ENCODE results near the gene LOXL3.

Gene LOXL3

DNA sequence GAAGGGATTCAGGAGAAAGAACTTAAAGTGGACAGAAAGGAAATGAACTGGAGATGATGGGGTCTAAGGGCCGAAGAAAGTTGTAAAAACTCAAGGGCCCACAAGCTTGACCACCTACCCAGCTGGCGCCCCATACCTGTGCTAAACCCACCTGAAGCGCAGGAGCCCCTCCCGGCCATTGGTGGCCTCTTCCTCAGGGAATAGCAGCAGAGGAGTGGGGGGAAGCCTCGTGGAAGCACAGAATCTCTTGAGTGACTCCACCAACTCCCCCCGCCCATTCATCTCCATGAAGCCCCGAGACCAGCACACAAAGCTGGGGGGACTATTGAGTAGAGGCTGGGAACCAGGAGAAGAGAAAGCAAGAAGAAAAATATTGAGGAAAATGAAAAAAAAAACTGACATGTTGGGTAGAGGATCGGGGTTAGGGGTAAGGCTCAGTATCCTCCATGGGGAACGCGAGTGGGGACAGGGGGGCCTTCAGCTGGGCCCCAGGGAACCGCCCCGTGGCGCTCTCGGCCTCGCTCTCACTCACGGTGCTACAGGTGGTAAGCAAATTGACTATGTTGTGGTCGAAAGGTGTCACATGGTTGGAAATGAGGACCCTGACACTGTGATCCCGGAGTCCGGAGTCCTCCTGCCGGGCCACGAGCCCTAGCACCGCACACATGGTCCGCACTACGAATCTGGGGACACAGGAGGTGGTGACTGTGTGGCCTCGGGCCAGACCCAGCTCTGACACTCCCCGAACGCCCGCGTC, 25.0 kb downstream of the LOXL3 start:
- no peak for DNase-seq

DNA sequence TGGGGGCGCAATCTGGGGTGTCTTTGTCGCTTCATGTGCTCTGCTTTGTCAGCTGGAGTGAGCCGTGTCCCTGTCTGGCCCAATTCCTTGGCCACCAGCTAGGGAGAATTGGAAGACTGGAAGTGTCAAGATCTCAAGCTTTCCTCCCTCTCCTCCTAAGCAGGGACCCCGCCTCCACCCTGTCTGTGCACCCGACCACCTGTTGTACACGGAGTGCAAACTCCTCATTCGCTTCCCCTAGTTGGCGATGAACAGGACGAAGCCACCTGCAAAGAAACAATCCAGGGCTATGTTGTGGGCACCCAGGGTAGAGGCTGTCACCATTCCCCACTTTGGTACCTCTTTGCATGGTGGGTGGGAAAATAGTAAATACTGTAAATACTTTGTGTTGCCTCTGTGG, 26.0 kb downstream of the LOXL3 start:
- no peak for DNase-seq

DNA sequence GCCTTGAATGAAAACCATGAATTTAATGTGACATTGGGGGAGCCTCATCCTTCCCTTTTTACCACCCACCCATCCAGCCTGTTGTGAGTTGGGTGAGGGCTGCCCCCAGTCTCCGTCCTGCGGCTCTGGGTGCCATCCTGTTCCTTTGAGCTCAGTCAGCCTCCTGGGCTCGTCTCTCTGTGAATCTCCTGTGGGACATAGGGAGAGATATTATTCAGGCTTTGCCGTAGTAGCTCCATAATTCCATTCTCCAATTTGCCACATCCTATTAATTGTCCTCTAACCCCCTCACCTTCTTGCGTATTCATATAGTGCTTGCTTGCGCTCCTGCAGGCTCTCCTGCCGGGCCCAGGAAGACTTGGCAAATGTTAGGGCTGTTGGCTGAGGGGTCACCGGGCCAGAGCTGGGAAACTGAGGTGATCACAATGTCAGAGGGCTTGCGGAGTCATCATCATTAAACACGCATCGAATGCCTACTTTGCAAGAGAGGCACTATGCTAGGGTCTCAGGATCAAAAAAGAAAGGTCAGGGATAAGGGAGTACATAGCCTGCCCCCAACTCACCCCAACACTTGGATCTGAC, 27.0 kb downstream of the LOXL3 start:
- no peak for DNase-seq

DNA sequence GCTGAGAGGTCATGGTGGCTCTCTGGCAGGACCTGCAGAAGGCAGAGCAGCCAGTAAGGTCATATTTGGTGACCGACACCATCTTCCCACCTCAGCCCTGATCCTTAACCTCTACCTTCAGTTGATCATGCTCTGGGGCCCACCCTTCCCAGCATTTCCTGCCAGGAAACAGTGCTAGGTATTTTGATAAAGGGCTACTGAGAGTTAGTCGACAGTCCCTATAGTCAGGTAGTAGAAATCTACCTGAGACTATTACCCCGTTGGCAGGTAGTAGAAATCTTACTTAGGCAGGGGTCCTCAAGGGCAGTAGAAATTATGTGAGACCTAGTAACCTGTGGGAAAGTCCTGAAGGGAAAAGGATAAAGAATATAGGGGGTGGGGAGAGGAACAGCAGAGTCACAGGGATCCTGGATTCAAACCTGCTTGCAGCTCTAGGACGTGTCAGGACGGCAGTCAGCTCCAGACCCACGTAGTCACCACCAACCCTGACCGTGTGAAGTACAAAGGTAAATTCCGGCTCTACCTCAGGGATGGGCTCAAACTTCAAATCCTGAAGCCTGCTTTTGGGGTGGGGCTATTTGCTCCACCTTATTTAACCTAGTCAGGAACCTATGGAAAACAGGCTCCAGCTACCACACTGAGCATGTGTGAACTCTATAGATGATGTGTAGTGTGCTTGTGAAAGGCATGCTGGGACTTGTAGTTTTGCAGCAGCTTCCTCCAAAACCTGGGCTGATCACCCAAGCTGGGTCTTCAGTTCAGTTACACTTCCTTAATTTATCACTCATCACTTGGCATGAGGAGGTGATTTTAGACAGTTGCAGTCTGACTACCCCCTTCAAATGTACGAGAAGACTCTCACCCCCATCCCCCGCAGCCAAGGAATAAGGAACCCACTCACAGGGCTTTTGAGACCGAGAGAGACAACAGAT, 27.8 kb downstream of the LOXL3 start, which contains the start of gene DQX1:
Gene DQX1 (minus strand): TSS at position 515 of the 932 bp plus-strand sequence. CDS start 502 bp downstream, at position 13.
- DNase-seq, result peak; percentile 48

DNA sequence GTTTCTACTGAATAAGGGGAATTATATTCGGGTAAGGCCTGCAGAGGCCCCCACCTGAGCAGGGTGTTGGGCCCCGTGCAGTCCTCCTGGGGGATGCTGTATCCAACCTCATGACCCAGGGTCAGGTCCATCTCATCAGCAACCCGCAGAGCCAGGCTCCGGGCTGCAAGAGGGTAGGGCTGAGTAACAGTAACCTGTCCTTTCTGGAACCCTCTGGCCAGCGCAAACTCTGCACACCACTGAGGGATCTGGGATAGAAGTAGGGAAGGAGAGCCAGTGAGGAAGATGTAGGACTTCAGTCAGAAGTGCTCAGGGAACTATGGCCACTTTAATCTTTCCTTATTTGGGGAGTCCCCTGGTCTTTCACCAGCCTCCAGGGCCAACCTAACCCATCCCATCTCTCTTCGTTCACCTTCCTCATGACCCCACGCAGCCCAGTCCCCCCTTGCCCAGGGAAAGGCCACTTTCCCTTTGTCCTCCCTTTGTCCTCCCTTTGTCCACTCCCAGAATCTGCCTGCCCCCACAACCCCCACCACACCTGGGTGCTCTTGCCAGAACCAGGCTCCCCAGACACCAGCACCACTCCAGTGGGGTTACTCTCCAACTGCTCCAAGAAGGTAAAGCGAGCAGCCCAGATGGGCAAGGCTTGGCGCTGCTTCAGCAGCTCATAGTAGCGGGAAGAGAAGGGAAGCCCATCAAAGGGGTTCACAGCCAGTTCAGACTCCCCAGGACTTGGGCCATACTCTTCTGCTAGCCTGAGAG, 28.6 kb downstream of the LOXL3 start:
- DNase-seq, result no peak

DNA sequence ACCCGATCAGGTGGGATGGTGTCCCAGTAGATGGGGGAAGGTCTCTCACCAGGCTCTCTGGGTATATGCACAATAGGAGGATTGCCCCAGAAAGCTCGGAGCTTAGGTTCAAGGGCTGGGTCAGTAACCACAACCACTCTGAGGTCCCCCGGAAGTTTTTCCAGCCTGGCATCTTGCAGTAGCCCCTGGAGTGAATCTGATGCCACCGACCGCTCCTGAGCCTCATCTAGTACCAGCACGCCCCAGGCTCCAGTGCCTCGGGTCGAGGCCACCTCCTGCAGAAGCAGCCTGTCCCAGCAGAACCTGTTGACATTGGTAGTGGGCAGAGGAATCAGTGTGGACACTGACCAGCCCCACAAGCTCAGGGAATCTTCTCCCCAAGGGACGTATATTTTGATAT, 29.7 kb downstream of the LOXL3 start:
- DNase-seq, result no peak

DNA sequence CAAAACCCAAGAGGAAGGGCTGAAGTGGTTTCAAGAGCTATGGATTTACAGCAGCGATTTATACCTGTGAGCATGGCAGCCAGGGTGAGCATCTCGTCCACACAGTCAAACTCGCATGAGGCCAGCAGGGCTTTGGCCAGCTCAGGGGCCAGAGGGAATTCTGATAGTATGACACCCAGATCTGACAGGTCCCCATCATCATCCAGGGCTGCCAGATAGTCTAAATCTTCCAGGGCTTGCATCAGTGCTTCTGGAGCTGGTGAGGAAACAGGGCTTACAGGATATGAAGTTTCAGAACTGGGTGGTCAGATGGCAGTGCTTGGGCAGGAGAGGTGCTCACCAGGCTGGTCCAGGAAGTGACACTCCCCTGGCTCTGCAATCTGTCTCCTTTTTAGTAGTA, 31.2 kb downstream of the LOXL3 start:
- no peak for DNase-seq

DNA sequence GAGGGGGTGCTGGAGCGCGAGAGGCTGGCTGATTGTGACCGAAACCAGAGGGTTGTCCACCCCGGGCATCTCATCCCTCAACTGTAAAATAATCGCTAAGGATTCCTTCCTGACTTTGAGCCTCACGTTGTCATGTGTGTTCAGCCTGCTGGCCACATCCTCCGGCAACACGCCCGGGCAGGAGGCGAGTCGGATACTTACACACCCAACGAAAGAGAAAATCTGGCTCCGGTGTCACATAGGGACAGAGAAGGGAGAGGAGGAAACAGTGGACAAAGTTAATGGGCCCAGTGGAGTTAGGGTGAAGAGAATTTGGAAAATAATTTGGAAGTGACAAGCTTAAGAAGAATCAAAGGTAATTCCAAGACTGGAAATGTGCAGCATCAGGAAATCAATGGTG, 37.1 kb downstream of the LOXL3 start:
- DNase-seq, result no peak

DNA sequence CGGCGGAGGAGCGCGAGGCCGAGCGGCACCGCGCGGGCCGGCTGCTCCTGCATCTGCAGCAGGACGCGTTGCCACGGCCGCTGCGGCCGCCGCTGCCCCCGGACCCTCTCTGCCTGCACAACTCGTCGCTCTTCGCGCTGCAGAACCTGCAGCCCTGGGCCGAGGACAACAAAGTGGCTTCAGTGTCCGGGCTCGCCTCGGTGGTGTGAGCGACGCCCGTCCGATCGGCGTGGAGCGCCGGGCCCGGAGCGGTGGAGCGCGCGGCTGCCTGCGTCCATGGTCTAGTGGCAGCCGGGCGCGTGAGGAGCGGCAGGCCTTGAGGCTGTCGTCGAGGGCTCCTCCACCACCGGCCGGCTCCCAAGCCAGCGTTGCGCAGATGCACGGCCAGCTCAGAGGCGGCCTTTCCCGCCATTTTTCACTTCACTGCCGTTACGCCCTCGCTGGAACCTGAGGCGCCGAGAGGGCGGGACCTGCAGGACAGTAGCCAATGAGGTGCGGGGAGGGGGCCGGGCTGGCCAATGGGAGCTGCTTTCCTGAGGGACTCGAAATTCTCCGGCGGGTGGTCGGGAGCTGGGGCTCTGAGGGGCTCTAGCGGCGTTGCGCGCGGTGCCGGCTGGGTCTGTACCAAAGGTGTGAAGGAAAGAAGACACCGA, 37.6 kb downstream of the LOXL3 start:
- peak; percentile 60 for DNase-seq

DNA sequence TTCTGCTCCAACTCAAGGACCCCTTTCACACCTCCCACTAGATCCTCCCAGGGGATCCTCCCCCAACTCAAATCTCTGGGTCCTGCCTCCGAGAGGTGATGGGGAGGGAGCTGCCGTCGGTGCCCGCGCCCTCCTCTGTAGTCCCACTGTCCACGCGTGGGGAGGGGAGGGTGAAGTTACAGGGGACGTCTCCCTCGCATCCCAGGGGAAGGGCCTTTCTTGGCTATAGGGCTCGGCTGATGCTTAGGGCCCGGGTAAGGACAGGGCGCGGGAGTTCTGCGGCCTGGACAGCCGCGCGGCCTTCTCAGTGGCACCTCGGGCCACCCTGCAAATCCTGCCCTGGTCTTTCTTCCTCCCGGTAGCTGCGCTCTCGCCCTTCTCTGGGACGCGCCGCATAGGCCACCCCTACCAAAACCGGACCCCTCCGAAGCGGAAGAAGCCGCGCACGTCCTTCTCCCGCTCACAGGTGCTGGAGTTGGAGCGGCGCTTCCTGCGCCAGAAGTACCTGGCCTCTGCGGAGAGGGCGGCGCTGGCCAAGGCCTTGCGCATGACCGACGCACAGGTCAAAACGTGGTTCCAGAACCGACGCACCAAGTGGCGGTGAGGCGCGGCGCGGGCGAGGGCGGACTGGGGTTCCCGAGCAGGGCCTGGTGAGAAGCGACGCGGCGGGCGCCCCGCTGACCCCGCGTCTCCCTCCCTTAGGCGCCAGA, 38.3 kb downstream of the LOXL3 start:
- no peak for DNase-seq

DNA sequence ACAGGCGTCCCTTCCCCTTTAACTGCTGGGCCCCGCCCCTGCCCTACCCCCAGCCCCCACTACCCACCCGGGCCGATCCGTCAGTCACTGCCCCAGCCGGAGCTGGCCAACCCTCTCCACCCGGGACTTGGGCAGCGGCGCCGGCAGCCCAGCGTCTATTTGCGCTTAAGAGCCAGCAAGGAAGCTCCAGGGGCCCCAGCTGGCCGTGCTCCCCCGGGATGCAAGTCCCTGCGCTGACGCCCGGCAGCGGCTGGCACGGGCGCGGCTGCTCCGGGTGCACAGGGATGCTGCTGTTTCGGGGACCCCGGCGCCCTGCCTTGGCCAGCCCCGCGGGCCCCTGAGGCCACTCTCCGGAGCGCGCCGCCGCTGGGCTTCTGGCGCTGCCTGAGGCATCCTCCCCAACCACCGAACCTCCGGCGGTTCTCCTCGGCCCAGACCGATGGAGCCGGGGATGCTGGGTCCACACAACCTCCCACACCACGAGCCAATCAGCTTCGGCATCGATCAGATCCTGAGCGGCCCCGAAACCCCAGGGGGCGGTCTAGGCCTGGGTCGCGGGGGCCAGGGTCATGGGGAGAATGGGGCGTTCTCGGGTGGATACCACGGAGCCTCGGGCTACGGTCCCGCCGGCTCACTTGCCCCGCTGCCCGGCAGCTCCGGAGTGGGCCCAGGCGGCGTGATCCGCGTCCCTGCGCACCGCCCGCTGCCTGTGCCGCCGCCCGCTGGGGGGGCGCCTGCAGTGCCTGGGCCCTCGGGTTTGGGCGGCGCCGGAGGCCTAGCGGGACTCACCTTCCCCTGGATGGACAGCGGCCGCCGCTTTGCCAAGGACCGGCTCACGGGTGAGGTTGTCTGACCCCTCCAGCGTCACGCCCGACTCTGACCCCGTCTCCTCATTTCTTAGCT, 39.1 kb downstream of the LOXL3 start, which contains the start of gene TLX2:
Gene TLX2 (plus strand): TSS at position 83 of the 903 bp plus-strand sequence. CDS start 357 bp downstream, at position 440.
- DNase-seq, result no peak

DNA sequence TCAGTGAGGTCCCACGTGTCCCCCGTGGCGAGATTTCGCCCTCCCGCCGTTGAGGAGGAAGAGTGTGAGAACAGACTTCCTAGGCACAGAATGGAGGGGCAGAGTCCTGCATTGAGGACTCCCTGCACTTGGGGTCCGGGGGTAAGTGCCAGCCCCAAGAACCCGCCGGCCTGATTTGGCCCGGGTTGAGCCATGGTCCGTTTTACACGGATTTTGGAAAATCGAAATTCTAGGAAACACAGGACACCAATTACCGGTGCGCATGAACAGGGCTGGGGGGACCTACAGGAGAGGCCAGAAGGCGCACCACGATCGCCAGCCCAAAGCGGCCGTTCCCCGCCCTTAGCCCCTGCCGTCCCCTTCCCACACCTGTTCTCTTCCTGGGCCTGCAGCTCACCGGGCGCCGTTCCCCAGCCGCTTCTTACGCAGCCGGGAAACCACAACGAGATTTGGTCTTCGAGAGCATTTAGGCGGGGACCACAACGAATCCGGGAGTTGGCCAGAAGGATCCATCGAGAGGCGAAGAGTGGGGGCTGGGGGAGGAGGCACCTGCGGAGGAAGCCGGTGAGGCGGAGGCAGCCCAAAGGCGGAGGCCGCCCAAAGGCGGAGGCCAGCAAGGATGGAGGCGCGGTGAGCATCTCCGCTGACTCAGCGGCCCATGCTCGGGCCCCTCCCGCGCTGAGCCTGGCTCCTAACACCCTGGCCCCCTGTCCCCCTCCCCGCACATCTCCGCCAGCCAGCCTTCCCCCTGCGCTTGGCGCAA, 40.0 kb downstream of the LOXL3 start:
- no peak for DNase-seq

DNA sequence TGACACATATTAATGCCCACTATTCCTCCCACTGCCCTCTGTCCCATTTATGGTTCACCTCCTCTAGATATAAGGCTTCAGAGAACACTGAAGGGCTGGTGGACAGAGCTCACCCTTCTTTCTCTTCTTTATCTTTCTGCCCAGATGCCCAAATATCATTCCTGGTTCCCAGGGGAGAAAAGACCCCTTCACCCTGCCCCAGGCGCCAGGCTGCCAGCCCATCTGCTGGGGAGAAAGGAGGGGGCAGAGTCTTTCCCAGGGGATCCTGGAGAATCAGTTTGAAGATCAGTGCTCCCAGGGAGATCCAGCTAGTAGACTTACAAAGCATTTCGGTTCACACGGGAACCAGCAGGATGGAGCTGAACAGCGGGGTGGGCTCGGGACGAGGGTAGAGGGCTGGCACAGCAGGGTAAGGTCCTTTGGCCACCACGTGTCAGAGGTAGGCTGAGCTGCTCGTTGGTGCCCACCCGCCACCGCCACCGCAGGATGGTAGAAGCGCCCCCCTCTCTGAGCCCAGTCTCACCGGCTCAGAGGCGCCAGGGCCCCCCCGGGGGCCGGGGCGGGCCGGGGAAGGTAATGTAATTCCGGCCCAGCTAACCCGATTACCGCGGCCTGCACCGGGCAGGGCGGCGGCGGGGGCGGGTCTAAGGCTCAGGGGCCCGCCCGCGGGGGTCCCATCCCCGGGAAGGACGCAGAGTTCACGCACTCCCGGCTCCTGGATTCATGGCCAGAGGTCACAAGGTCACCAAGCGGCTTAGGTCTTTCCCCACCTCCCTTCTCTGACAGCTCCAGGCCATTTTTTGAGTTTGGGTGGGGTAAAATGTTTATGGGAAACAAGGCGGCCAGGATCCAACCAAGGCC, 40.8 kb downstream of the LOXL3 start:
- DNase-seq, result no peak

DNA sequence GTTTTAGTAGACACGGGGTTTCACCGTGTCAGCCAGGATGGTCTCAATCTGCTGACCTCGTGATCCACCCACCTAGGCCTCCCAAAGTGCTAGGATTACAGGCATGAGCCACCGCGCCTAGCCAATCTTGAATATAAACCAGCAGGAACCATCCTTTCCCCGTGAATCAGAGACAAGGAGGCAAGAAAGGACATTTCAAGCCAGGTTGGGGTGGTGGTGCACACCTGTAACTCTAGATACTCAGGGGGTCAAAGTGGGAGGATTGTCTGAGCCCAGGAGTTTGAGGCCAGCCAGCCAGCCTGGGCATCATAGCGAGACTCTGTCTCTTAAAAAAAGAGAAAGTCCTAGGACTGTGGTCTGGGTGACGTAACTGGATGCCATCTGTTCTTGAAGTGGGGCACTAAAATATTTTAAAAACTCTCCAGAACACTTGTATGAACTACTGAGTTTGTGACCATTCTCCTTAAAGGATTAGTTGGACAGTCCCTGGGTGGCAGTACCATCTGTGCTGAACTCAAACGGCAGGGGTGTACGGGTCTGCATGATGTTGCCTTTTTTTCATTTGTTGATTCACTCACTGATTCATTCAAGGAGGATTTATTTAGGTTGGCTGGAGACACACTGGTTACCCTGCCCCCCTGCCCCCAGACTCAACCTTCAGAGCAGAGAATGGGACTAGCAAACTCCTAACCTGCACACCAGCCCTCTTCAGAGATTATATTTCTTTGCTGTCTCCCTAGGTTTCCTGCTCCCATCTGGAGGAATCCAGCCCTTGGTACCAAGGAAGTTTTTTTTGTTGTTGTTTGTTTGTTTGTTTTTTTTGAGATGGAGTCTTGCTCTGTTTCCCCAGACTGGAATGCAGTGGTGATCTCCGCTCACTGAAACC, 42.4 kb downstream of the LOXL3 start:
- peak; percentile 48 for DNase-seq

DNA sequence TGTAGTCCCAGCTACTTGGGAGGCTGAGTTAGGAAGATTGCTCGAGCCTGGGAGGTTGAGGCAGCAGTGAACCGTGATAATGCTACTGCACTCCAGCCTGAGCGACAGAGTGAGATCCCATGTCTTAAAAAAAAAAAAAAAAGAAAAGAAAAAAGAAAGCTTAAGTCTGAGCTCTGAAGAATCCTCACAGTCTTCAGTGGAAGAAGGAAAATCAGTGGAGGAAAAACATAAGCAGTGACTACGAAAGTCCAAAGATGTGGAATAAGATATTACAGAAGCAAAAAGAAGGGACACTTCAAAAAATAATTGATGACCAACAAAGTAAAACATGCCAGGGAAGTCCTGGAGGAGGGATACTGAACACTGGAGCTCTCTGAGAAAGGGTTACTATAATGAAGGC, 43.5 kb downstream of the LOXL3 start:
- DNase-seq, result no peak

DNA sequence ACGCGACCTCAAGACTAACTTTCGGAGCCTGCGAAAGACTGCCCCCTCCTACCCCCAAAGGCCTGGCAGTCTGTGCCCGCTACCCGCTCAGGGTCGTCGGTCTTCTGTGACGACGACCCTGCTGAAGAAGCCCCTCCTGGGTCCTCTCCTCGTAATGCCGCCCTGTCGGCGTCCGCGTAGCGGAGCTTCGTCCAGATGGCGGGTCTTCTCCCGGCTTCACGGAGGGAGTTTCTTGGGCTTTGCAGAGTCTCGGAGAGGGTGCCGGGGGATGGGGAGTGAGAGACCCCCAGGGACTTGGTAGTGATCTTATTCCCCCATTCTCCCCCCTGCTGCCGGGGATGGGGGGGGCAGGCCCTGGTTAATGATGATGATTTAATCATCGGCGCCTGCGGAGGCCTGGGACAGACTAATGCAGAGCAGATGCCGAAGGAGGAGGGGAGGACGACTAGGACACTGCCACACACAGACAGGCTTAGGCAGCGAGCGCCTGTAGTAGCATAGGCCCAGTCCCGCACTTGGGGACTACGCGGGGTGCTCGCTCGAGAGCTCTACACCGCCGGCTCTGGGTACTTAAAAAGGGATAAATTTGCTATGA, 45.7 kb downstream of the LOXL3 start:
- DNase-seq, result peak; percentile 94

Data from fibroblast of skin of scalp (primary cell).